Activated CD4-positive, alpha-beta T cell treated with anti-CD3 and anti-CD28 coated beads, Interleukin-2, amount 10 ng/mL, durations not matched to agents 7 days and 5 days (primary cell): ENCODE results near the gene ELMO1. TPM values are rescaled to one million over a fixed set of nuclear protein-coding genes. Genes with fewer than 3 reads are reported as not detected.

ENCODE experiments used
- CTCF ChIA-PET: fragments of 350-600 bp; sonication (Branson Sonifier 250); formaldehyde crosslinking; loops from one replicate; lab custom pipeline; 2021; ENCODE audit warnings: antibody characterized with exemption; lab: Charles Lee
- POLR2A ChIA-PET: fragments of 350-600 bp; sonication (Branson Sonifier 250); formaldehyde crosslinking; loops from one replicate; lab custom pipeline; 2021; ENCODE audit warnings: antibody characterized with exemption; lab: Charles Lee
- DNase-seq: peaks from one replicate; pipeline ENCODE4 v3.0.0-alpha.2; 2020
- H3K27ac Mint-ChIP-seq: one replicate; pipeline ENCODE4 v1.8.0; 2021; ENCODE audit warnings: mild to moderate bottlenecking, moderate library complexity, mixed read lengths
- H3K27me3 Mint-ChIP-seq: one replicate; pipeline ENCODE4 v1.8.0; 2021; ENCODE audit warnings: mixed read lengths
- H3K36me3 Mint-ChIP-seq: one replicate; pipeline ENCODE4 v1.8.0; 2021; ENCODE audit warnings: low read depth, mixed read lengths
- H3K4me1 Mint-ChIP-seq: one replicate; pipeline ENCODE4 v1.8.0; 2021; ENCODE audit warnings: mixed read lengths
- H3K4me3 Mint-ChIP-seq: one replicate; pipeline ENCODE4 v1.8.0; 2021; ENCODE audit warnings: mild to moderate bottlenecking, moderate library complexity, mixed read lengths
- H3K9me3 Mint-ChIP-seq: one replicate; pipeline ENCODE4 v1.8.0; 2021; ENCODE audit warnings: mixed read lengths
- total RNA-seq, 2 experiments: library from RNA; stranded (reverse); gene quantifications; one replicate each; pipeline ENCODE4 v1.2.3, GENCODE V29; 2021

The ELMO1 gene
- total RNA-seq, 2 experiments from 2014 or later: 99.8 to 142 TPM

DNA sequence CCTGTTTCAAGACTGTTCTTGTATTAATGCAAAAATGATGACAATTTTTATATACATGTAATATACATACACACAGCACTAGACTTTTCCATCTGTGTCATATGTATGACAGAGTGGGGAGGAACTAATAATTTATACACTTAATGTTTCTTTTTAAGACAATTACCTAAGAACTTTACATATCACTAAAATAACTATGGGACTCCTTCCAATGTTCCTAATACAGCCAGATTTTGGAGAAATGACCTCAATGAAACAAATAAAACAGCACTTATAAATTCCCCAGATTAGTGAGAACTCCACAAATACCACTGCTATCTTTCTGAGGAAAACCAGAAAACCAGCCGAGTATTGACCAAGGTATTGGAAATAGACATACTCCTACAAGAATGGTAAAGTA lies 199.4 kb downstream of the ELMO1 start:
- peaks cover 13% of the 10 kb centered on the region for H3K4me1 Mint-ChIP-seq
- no peak overlapping the region for H3K4me3 Mint-ChIP-seq
- CTCF ChIA-PET: interaction anchor here (1.1 to 1.9 kb wide), 3 partner anchors 8 to 36 kb away, joined by 3 to 4 read pairs (median 3); no protein-coding TSS in a partner anchor
- no peaks in the 10 kb centered on the region for H3K27me3 Mint-ChIP-seq
- no peak for DNase-seq
- POLR2A ChIA-PET: no interaction called here
- H3K27ac Mint-ChIP-seq: no peak overlapping the region
- H3K9me3 Mint-ChIP-seq: no peaks in the 10 kb centered on the region
- peaks cover 27% of the 10 kb centered on the region for H3K36me3 Mint-ChIP-seq

DNA sequence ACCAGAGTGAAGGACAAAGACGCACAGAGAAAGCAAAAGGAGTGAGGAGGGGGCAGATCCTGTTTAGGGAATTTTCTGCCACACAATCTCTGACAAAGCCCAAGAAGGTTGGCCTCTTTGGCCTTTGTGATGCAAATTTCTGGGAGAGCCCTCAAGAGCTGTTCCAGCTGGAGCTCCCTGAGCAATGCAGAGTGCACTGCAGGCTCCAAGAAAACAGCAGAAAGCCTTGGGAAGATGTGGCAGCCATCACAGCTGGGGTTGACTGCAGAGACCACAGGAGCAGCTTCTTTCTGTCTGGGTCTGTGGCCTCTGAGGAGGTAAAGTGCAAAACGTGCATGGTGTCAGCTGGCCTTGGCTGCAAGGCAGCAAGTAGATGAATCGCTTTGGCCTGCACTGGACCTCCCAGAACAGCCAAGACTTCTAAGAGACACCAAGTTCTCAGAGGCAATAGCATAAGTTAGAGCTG lies 200.2 kb downstream of the ELMO1 start:
- H3K9me3 Mint-ChIP-seq: no peaks in the 10 kb centered on the region
- H3K4me1 Mint-ChIP-seq: peaks cover 19% of the 10 kb centered on the region
- H3K27me3 Mint-ChIP-seq: no peaks in the 10 kb centered on the region
- H3K36me3 Mint-ChIP-seq: peaks cover 23% of the 10 kb centered on the region
- H3K4me3 Mint-ChIP-seq: no peak overlapping the region
- ChIA-PET POLR2A (no interaction called here), CTCF (interaction anchor here (0.7 to 1.9 kb wide), 2 partner anchors 12 to 218 kb away, joined by 3 to 4 read pairs; no protein-coding TSS in a partner anchor)
- DNase-seq: no peak
- no peak overlapping the region for H3K27ac Mint-ChIP-seq

DNA sequence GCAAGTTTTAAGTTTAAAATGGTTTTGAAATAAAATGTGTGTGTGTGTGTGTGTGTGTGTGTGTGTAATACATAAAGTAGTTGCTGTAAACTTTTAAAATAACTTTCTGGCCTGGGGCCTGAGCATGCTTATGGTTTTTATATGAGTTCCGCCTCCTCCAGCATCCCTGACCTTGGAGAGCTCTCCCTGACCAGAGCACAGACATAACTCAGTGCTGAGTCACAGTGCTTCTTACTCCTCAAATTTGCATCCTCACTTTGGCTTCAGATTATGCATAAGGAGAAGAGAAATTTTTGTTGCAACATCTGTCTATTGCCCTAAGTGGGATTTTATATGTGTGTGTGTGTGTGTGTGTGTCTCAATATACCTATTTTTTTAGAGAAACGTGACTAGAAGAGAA lies 200.8 kb downstream of the ELMO1 start:
- Mint-ChIP-seq H3K27me3 (no peaks in the 10 kb centered on the region), H3K36me3 (peaks cover 19% of the 10 kb centered on the region), H3K4me3 (no peak overlapping the region), H3K4me1 (peaks cover 18% of the 10 kb centered on the region), H3K27ac (no peak overlapping the region), H3K9me3 (no peaks in the 10 kb centered on the region)
- DNase-seq: no peak
- ChIA-PET POLR2A (no interaction called here), CTCF (interaction anchor here (0.7 to 1.9 kb wide), 3 partner anchors 9 to 219 kb away, joined by 3 to 4 read pairs (median 3); no protein-coding TSS in a partner anchor)

DNA sequence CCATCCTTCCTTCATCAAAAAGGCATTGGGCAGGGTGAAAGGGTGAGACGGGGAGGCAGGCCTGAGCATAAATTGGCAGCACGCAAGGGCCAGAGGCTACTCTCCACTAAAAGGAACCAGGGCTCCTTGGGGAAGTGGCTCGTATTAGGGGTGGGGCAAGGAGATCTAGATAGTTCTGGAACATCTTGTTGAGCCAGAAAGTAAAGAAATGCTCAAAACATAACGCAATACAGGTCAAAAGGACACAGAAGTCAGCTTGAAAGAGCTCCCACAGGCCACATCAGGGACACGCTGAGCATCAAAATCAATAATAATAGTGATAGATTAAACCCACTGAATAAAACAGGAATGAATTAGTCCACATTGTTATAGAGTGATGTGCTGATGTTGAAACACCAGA lies 203.1 kb downstream of the ELMO1 start:
- CTCF ChIA-PET: interaction anchor here (0.8 kb wide), 1 partner anchor 14 kb away, joined by 3 read pairs; no protein-coding TSS in a partner anchor
- Mint-ChIP-seq H3K9me3 (no peaks in the 10 kb centered on the region), H3K36me3 (peaks cover 21% of the 10 kb centered on the region), H3K4me3 (no peak overlapping the region), H3K27me3 (no peaks in the 10 kb centered on the region), H3K27ac (no peak overlapping the region), H3K4me1 (peaks cover 11% of the 10 kb centered on the region)
- DNase-seq: no peak
- POLR2A ChIA-PET: no interaction called here

DNA sequence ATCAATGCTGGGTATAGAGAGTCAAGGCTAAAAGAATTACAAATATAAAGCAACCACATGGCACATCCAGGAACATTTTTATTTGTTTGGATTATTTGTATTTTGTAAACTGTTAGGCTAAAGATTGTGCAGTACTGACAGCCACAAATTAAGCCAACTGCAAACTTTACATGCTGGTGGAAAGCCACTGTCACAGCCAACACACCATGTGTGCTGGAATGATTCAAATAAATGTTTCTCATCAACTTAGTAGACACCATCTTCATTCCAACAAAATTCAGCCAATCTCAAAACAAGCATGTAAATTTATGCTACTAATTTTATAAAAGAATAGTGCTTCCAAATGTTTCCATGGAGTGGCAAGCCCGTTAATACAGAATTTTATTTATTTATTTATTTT lies 211.8 kb downstream of the ELMO1 start:
- Mint-ChIP-seq H3K9me3 (no peaks in the 10 kb centered on the region), H3K4me1 (peaks cover 4% of the 10 kb centered on the region), H3K27ac (no peak overlapping the region), H3K36me3 (peaks cover 13% of the 10 kb centered on the region), H3K27me3 (no peaks in the 10 kb centered on the region), H3K4me3 (no peak overlapping the region)
- CTCF ChIA-PET: interaction anchor here (2.0 kb wide), 1 partner anchor 11 kb away, joined by 4 read pairs; no protein-coding TSS in a partner anchor
- DNase-seq: no peak
- POLR2A ChIA-PET: no interaction called here

DNA sequence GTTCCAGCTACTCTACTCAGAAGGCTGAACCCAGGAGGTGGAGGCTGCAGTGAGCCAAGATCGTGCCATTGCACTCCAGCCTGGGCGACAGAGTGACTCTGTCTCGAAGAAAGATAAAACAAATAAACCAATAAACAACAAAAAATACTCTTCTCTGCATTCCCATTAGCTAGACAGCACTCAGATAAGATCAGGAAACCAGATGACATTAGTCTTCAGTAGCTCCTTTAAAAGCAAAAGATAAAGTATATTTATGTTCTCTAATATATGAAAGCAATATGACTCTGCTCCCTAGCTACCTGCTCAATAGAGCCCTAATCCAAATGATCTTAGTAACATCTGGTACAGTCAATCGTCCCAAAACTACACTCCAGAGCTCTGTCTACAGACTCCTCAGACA lies 212.9 kb downstream of the ELMO1 start:
- Mint-ChIP-seq H3K36me3 (peaks cover 13% of the 10 kb centered on the region), H3K27me3 (no peaks in the 10 kb centered on the region), H3K4me1 (peaks cover 4% of the 10 kb centered on the region), H3K27ac (no peak overlapping the region), H3K9me3 (no peaks in the 10 kb centered on the region), H3K4me3 (no peak overlapping the region)
- ChIA-PET CTCF (interaction anchor here (0.5 to 2.0 kb wide), 3 partner anchors 9 to 219 kb away, joined by 3 to 4 read pairs (median 3); no protein-coding TSS in a partner anchor), POLR2A (no interaction called here)
- DNase-seq: no peak

DNA sequence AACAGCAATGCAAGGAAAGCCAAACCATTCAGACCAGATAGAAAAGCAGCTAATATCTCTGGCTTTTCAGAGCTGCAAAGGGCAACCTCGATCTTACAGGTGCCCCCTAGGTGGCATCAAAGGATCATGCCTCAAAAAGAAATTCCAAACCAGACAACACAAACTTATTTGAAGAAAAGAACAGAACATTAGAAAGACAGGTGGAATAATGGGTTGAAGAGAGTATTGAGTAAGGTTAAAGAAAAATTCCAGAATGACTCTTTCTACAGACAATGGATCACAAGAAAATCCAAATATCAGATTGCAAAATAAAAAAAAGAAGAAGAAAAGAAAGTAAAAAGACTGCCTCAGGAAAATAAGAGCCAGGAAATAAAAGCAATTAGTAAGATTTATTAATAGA lies 213.7 kb downstream of the ELMO1 start:
- peak; percentile 25 for DNase-seq
- POLR2A ChIA-PET: no interaction called here
- no peak overlapping the region for H3K27ac Mint-ChIP-seq

DNA sequence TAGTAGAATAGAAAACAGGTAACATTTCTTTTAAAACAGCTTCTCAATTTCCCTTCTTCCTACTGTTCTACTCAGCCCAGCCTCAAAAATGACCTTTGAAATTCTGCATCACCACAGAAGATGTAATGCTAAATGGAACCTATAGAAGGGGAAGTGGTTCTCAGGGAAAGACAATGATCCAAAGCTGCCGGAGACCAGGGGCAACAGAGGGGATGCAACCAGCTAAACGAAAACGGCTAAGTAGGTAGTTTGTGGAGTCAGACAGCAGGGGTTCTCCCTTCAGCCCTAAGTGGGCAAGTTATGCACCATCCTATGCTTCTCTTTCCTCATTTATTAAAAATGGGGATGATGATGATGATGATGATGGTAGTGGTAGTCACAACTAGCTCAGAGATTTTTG lies 214.3 kb downstream of the ELMO1 start:
- CTCF ChIA-PET: interaction anchor here (0.6 to 1.4 kb wide), 5 partner anchors 18 to 332 kb away, joined by 3 to 5 read pairs (median 3); no protein-coding TSS in a partner anchor
- Mint-ChIP-seq H3K36me3 (peaks cover 9% of the 10 kb centered on the region), H3K4me1 (peaks cover 14% of the 10 kb centered on the region), H3K9me3 (no peaks in the 10 kb centered on the region), H3K27me3 (no peaks in the 10 kb centered on the region), H3K4me3 (no peak overlapping the region), H3K27ac (no peak overlapping the region)
- POLR2A ChIA-PET: no interaction called here
- no peak for DNase-seq

More for the DNA sequence above, 213.7 kb downstream of the ELMO1 start:
- Mint-ChIP-seq H3K4me3 (no peak overlapping the region), H3K4me1 (peaks cover 11% of the 10 kb centered on the region), H3K9me3 (no peaks in the 10 kb centered on the region), H3K36me3 (peaks cover 13% of the 10 kb centered on the region), H3K27me3 (no peaks in the 10 kb centered on the region)
- CTCF ChIA-PET: interaction anchor here (0.8 to 1.0 kb wide), 3 partner anchors 19 to 242 kb away, joined by 3 to 5 read pairs (median 4); no protein-coding TSS in a partner anchor

DNA sequence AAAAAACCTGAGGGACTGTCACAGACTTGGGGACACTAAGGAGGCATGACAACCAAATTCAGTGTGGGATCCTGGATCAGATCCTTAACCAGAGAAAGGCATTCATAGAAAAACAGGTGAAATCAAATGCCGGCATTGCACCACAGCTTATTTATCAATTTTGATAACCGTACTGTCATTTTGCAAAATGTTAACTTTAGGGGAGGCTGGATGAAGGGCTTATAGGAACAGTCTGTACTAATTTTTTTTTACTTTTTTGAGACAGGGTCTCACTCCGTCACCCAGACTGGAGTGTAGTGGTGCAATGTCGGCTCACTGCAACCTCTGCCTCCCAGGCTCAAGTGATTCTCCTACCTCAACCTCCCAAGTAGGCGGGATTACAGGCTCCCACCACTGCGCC lies 217.1 kb downstream of the ELMO1 start:
- CTCF ChIA-PET: no interaction called here
- POLR2A ChIA-PET: no interaction called here

DNA sequence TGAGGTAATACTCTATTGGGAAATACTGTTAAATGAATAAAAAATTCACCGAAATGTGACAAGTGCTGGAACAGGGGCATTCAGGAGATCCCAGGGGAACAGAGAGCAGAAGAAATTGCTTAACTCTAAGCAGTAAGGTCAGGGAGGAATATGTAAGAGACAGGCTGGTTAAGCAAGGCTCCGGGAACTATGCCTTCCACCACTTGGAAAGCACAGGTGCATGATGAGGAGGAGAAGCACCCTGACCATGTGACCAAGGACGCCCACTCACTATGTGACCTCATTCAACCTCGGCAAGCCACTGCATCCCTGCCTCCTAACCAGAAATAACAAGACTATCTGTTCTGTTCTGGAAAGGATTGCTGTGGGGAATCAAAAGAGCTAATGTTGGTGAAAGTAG lies 218.4 kb downstream of the ELMO1 start:
- CTCF ChIA-PET: no interaction called here
- no peaks in the 10 kb centered on the region for H3K27me3 Mint-ChIP-seq
- peaks cover 16% of the 10 kb centered on the region for H3K36me3 Mint-ChIP-seq
- no peak overlapping the region for H3K4me3 Mint-ChIP-seq
- no peaks in the 10 kb centered on the region for H3K9me3 Mint-ChIP-seq
- H3K4me1 Mint-ChIP-seq: peaks cover 15% of the 10 kb centered on the region
- DNase-seq: no peak
- POLR2A ChIA-PET: no interaction called here
- H3K27ac Mint-ChIP-seq: no peak overlapping the region

More for the DNA sequence above, 217.1 kb downstream of the ELMO1 start:
- Mint-ChIP-seq H3K36me3 (peaks cover 11% of the 10 kb centered on the region), H3K4me1 (peaks cover 16% of the 10 kb centered on the region), H3K4me3 (no peak overlapping the region), H3K27me3 (no peaks in the 10 kb centered on the region), H3K27ac (no peak overlapping the region), H3K9me3 (no peaks in the 10 kb centered on the region)
- no peak for DNase-seq

DNA sequence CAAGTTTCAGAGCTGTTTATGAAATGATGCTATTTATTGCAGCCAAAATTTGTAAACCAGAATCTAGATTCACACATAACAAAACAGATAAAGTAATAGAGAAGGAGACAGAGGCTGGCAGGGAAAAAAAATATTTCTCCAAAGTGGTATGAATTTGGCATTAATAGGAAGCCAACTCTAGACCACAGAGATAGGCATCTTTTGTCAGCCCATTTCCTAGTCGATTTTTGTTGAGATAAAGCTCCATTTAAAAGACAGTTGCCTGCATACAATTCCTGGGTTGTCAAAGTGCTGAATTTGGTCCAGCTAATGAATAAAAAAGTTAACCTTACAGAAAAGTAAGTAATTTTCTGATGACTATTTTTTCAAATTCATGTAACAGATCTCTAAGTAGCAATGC lies 219.3 kb downstream of the ELMO1 start:
- H3K4me1 Mint-ChIP-seq: peaks cover 12% of the 10 kb centered on the region
- ChIA-PET CTCF (interaction anchor here (0.5 to 1.1 kb wide), 2 partner anchors 17 to 701 kb away, joined by 3 read pairs; no protein-coding TSS in a partner anchor), POLR2A (no interaction called here)
- H3K36me3 Mint-ChIP-seq: peaks cover 22% of the 10 kb centered on the region
- no peak for DNase-seq
- H3K27ac Mint-ChIP-seq: no peak overlapping the region
- H3K4me3 Mint-ChIP-seq: no peak overlapping the region
- no peaks in the 10 kb centered on the region for H3K27me3 Mint-ChIP-seq
- H3K9me3 Mint-ChIP-seq: no peaks in the 10 kb centered on the region

DNA sequence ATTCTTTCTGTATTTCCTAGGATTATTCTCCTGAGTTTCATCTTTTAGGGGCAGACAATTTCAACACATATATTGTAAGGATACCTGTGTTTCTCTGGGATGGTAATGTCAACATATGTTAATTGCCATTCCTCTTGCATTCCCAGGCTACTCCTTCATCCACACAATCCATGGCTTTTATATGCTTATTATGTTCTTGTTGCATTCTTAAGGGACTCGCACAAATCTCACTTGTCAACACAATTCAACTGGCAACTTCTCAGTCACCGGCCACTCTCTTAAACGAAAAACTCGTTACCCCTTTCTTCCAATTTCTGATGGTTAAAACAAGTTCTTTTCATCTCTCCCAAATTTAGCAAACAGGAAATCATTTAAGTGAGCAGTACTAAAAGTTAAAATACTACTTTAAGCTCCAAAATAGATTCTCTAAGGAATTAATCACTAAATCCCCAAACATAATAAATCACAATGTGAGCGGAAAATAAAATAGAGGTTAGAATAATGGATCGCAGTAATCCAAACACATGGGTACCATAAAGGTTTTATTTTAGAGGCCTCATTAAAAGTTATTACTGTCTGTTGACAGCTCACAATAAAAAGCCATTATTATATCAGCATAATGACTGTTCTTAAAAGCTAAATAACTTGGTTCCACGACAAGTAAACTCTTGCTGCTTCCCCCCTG lies 223.2 kb downstream of the ELMO1 start:
- H3K9me3 Mint-ChIP-seq: no peaks in the 10 kb centered on the region
- peaks cover 11% of the 10 kb centered on the region for H3K4me1 Mint-ChIP-seq
- no peaks in the 10 kb centered on the region for H3K27me3 Mint-ChIP-seq
- no peak overlapping the region for H3K4me3 Mint-ChIP-seq
- POLR2A ChIA-PET: no interaction called here
- H3K36me3 Mint-ChIP-seq: peaks cover 33% of the 10 kb centered on the region
- CTCF ChIA-PET: interaction anchor here (0.9 kb wide), 1 partner anchor 10 kb away, joined by 3 read pairs; no protein-coding TSS in a partner anchor
- DNase-seq: no peak
- H3K27ac Mint-ChIP-seq: no peak overlapping the region

DNA sequence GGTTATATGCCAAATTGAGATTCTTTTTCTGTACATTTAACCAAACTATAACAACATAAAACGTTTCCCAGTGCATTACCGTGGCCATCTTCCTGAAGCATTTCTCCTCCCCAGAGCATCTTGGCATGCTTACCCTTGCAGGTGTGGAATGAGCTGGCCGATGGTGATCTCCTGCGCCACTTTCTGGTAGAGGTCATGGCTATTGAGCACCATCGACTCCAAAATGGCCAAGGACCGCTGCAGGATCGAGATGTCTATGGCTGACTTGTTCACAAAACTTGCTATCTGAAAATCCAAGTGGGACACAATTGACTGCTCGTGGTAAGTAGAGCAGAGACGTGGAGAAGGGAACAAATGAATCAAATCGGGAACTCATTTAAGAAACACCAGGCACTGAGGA lies 223.9 kb downstream of the ELMO1 start:
- Mint-ChIP-seq H3K9me3 (no peaks in the 10 kb centered on the region), H3K27me3 (no peaks in the 10 kb centered on the region), H3K36me3 (peaks cover 37% of the 10 kb centered on the region), H3K27ac (no peak overlapping the region), H3K4me3 (no peak overlapping the region), H3K4me1 (peaks cover 5% of the 10 kb centered on the region)
- CTCF ChIA-PET: no interaction called here
- no peak for DNase-seq
- POLR2A ChIA-PET: no interaction called here
